Measurements from ENCODE around the gene NLGN1. TPM values are rescaled to one million over a fixed set of nuclear protein-coding genes. Genes with fewer than 3 reads are reported as not detected.
A peak's percentile ranks its signal among the peaks of the same experiment; 100 is the strongest.
"Not testable (repeated sequence)": the region's sequence is repeated elsewhere in the genome, so short reads cannot be mapped to it uniquely, and the experiment has no call there.

NLGN1 gene
- total and polyA plus RNA-seq, 5 donors, result 0.48 to 2.2 (median 0.97) TPM

GRCh38 chr3:174199696-174200095, 802.2 kb downstream of the NLGN1 start:
- WGBS, result 57% methylated on average over 1 of the region's 1 CpG
- peaks cover 3% of the 10 kb centered on the region for H3K4me1 ChIP-seq (ENCODE audit: control insufficient read depth, insufficient read depth, low read length)
- H3K27ac ChIP-seq (ENCODE audit: low read length), result no peak overlapping the region
- intact Hi-C loops (cut with DNase I), result no loop called here
- H3K4me3 ChIP-seq (ENCODE audit: low read length), result no peak overlapping the region
- H3K27me3 ChIP-seq (ENCODE audit: control insufficient read depth, insufficient read depth), result no peaks in the 10 kb centered on the region
- DNase-seq (no peak), ATAC-seq (no peak)
- H3K9me3 ChIP-seq (ENCODE audit: control insufficient read depth, low read length), result no peaks in the 10 kb centered on the region

- Histone ChIP-seq H3K9me3 (ENCODE audit: control insufficient read depth, low read length) (no peaks in the 10 kb centered on the region), H3K4me3 (ENCODE audit: low read length) (no peak overlapping the region), H3K4me1 (ENCODE audit: control insufficient read depth, insufficient read depth, low read length) (peaks cover 3% of the 10 kb centered on the region), H3K27me3 (ENCODE audit: control insufficient read depth, insufficient read depth) (no peaks in the 10 kb centered on the region), H3K27ac (ENCODE audit: low read length) (no peak overlapping the region)
- WGBS, result 45% methylated on average over 2 of the region's 2 CpGs
- ATAC-seq (peak in 1 of 2 donors; percentile 66), DNase-seq (no peak)
- intact Hi-C loops (cut with DNase I), result no loop called here
Measured at GRCh38 chr3:174202116-174202515, 804.6 kb downstream of the NLGN1 start.

- ATAC-seq, result no peak
- intact Hi-C loops (cut with DNase I), result no loop called here
- H3K27me3 ChIP-seq (ENCODE audit: control insufficient read depth, insufficient read depth), result no peaks in the 10 kb centered on the region
- 85% methylated on average over 1 of the region's 1 CpG for WGBS
- DNase-seq, result no peak
- no peak overlapping the region for H3K27ac ChIP-seq (ENCODE audit: low read length)
- H3K9me3 ChIP-seq (ENCODE audit: control insufficient read depth, low read length), result no peaks in the 10 kb centered on the region
- peaks cover 3% of the 10 kb centered on the region for H3K4me1 ChIP-seq (ENCODE audit: control insufficient read depth, insufficient read depth, low read length)
- no peak overlapping the region for H3K4me3 ChIP-seq (ENCODE audit: low read length)
Measured at GRCh38 chr3:174202561-174202960, 805.0 kb downstream of the NLGN1 start.

- intact Hi-C loops (cut with DNase I), result no loop called here
- WGBS, result 37% methylated on average over 1 of the region's 1 CpG
- no peak for ATAC-seq
- no peaks in the 10 kb centered on the region for H3K27me3 ChIP-seq (ENCODE audit: control insufficient read depth, insufficient read depth)
- DNase-seq, result no peak
- H3K9me3 ChIP-seq (ENCODE audit: control insufficient read depth, low read length), result no peaks in the 10 kb centered on the region
- peaks cover 3% of the 10 kb centered on the region for H3K4me1 ChIP-seq (ENCODE audit: control insufficient read depth, insufficient read depth, low read length)
- H3K27ac ChIP-seq (ENCODE audit: low read length), result no peak overlapping the region
- H3K4me3 ChIP-seq (ENCODE audit: low read length), result no peak overlapping the region
Measured at GRCh38 chr3:174204765-174205164, 807.2 kb downstream of the NLGN1 start.

GRCh38 chr3:174206607-174207192, 809.2 kb downstream of the NLGN1 start:
- Histone ChIP-seq H3K4me1 (ENCODE audit: control insufficient read depth, insufficient read depth, low read length) (peaks cover 3% of the 10 kb centered on the region), H3K9me3 (ENCODE audit: control insufficient read depth, low read length) (no peaks in the 10 kb centered on the region), H3K27ac (ENCODE audit: low read length) (no peak overlapping the region), H3K27me3 (ENCODE audit: control insufficient read depth, insufficient read depth) (no peaks in the 10 kb centered on the region), H3K4me3 (ENCODE audit: low read length) (no peak overlapping the region)
- DNase-seq, result no peak
- intact Hi-C loops (cut with DNase I), result no loop called here
- 84% methylated on average over 4 of the region's 4 CpGs for WGBS
- no peak for ATAC-seq

GRCh38 chr3:174208161-174208560, 810.6 kb downstream of the NLGN1 start:
- intact Hi-C loops (cut with DNase I), result no loop called here
- H3K9me3 ChIP-seq (ENCODE audit: control insufficient read depth, low read length), result no peaks in the 10 kb centered on the region
- no peak overlapping the region for H3K4me3 ChIP-seq (ENCODE audit: low read length)
- no peak for ATAC-seq
- H3K27me3 ChIP-seq (ENCODE audit: control insufficient read depth, insufficient read depth), result no peaks in the 10 kb centered on the region
- peaks cover 3% of the 10 kb centered on the region for H3K4me1 ChIP-seq (ENCODE audit: control insufficient read depth, insufficient read depth, low read length)
- WGBS, result 85% methylated on average over 2 of the region's 2 CpGs
- DNase-seq, result no peak
- H3K27ac ChIP-seq (ENCODE audit: low read length), result no peak overlapping the region

GRCh38 chr3:174211896-174212295, 814.4 kb downstream of the NLGN1 start:
- H3K9me3 ChIP-seq (ENCODE audit: control insufficient read depth, low read length); H3K4me1 ChIP-seq (ENCODE audit: control insufficient read depth, insufficient read depth, low read length); ATAC-seq; H3K4me3 ChIP-seq (ENCODE audit: low read length); intact Hi-C loops (cut with DNase I); H3K27ac ChIP-seq (ENCODE audit: low read length); H3K27me3 ChIP-seq (ENCODE audit: control insufficient read depth, insufficient read depth): not testable (repeated sequence)
- DNase-seq, result peak in 2 of 3 donors; percentile 23 to 46
- WGBS, result 93% methylated on average over 24 of the region's 24 CpGs

GRCh38 chr3:174215456-174215855, 817.9 kb downstream of the NLGN1 start:
- no peaks in the 10 kb centered on the region for H3K27me3 ChIP-seq (ENCODE audit: control insufficient read depth, insufficient read depth)
- 67% methylated on average over 5 of the region's 5 CpGs for WGBS

GRCh38 chr3:174216019-174216418, 818.5 kb downstream of the NLGN1 start:
- intact Hi-C loops (cut with DNase I), result no loop called here
- no peaks in the 10 kb centered on the region for H3K27me3 ChIP-seq (ENCODE audit: control insufficient read depth, insufficient read depth)
- no peaks in the 10 kb centered on the region for H3K9me3 ChIP-seq (ENCODE audit: control insufficient read depth, low read length)
- no peak overlapping the region for H3K4me3 ChIP-seq (ENCODE audit: low read length)
- 83% methylated on average over 2 of the region's 2 CpGs for WGBS
- no peak overlapping the region for H3K27ac ChIP-seq (ENCODE audit: low read length)
- ATAC-seq (no peak), DNase-seq (no peak)
- H3K4me1 ChIP-seq (ENCODE audit: control insufficient read depth, insufficient read depth, low read length), result no peaks in the 10 kb centered on the region

More at GRCh38 chr3:174215456-174215855, 817.9 kb downstream of the NLGN1 start:
- no peak overlapping the region for H3K4me3 ChIP-seq (ENCODE audit: low read length)
- no peaks in the 10 kb centered on the region for H3K4me1 ChIP-seq (ENCODE audit: control insufficient read depth, insufficient read depth, low read length)
- H3K9me3 ChIP-seq (ENCODE audit: control insufficient read depth, low read length), result no peaks in the 10 kb centered on the region
- no peak overlapping the region for H3K27ac ChIP-seq (ENCODE audit: low read length)
- no peak for DNase-seq
- intact Hi-C loops (cut with DNase I), result no loop called here
- no peak for ATAC-seq

GRCh38 chr3:174216946-174217718, 819.6 kb downstream of the NLGN1 start:
- DNase-seq (no peak), ATAC-seq (no peak)
- no peak overlapping the region for H3K4me3 ChIP-seq (ENCODE audit: low read length)
- H3K27ac ChIP-seq (ENCODE audit: low read length), result no peak overlapping the region
- H3K9me3 ChIP-seq (ENCODE audit: control insufficient read depth, low read length), result no peaks in the 10 kb centered on the region
- no peaks in the 10 kb centered on the region for H3K27me3 ChIP-seq (ENCODE audit: control insufficient read depth, insufficient read depth)
- no peaks in the 10 kb centered on the region for H3K4me1 ChIP-seq (ENCODE audit: control insufficient read depth, insufficient read depth, low read length)
- intact Hi-C loops (cut with DNase I), result no loop called here
- 72% methylated on average over 3 of the region's 3 CpGs for WGBS

GRCh38 chr3:174218016-174218415, 820.5 kb downstream of the NLGN1 start:
- no peaks in the 10 kb centered on the region for H3K9me3 ChIP-seq (ENCODE audit: control insufficient read depth, low read length)
- DNase-seq (no peak), ATAC-seq (no peak)
- 92% methylated on average over 1 of the region's 1 CpG for WGBS
- H3K4me3 ChIP-seq (ENCODE audit: low read length), result no peak overlapping the region
- H3K27ac ChIP-seq (ENCODE audit: low read length), result no peak overlapping the region
- no peaks in the 10 kb centered on the region for H3K4me1 ChIP-seq (ENCODE audit: control insufficient read depth, insufficient read depth, low read length)
- intact Hi-C loops (cut with DNase I), result no loop called here
- H3K27me3 ChIP-seq (ENCODE audit: control insufficient read depth, insufficient read depth), result no peaks in the 10 kb centered on the region

All from right cardiac atrium (tissue), 5 donors.